ENCODE results near the gene SFRP2. TPM values are rescaled to one million over a fixed set of nuclear protein-coding genes. Genes with fewer than 3 reads are reported as not detected.

Gene SFRP2
- total and polyA plus RNA-seq, 8 donors = 1.2 to 40.0 (median 9.2) TPM; not detected in 2

DNA sequence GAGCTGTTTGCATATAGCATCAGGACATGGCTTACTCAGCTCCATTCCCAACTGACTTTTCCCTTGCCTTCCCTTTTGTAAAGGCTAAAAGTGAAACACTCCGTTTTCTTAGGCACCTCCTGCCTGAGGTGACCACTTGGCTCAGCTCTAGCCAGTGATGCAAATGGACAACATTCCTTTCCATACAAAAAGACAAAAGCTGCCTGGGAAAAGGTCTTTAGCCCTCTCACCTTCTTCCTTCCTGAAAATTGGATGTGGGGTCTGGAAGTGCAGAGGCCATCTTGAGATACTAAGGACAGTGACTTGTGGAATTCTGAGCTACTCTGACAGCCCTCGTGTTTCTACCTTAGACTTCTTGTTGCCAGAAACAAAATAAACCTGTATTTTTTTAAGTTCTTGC lies 27.7 kb upstream of the SFRP2 start:
- Histone ChIP-seq H3K36me3 (no peaks in the 10 kb centered on the region), H3K27ac (no peak overlapping the region), H3K9me3 (peaks cover 0 to 6% (median 2%) of the 10 kb centered on the region in 4 donors), H3K27me3 (no peaks in the 10 kb centered on the region), H3K4me1 (no peaks in the 10 kb centered on the region), H3K4me3 (no peak overlapping the region)
- 33 to 51% (median 37%) methylated on average over 2 of the region's 2 CpGs for WGBS, 5 donors
- intact Hi-C loops (cut with DNase I; ENCODE audit: low total_unique reads) = no loop called here
- DNase-seq = no peak
- TF ChIP-seq POLR2A (IDR thresholded peaks at IDR 0.05) (no peak), POLR2AphosphoS5 (IDR thresholded peaks at IDR 0.05) (no peak), EP300 (IDR thresholded peaks at IDR 0.05) (no peak)
- TF ChIP-seq, protein P1, sequence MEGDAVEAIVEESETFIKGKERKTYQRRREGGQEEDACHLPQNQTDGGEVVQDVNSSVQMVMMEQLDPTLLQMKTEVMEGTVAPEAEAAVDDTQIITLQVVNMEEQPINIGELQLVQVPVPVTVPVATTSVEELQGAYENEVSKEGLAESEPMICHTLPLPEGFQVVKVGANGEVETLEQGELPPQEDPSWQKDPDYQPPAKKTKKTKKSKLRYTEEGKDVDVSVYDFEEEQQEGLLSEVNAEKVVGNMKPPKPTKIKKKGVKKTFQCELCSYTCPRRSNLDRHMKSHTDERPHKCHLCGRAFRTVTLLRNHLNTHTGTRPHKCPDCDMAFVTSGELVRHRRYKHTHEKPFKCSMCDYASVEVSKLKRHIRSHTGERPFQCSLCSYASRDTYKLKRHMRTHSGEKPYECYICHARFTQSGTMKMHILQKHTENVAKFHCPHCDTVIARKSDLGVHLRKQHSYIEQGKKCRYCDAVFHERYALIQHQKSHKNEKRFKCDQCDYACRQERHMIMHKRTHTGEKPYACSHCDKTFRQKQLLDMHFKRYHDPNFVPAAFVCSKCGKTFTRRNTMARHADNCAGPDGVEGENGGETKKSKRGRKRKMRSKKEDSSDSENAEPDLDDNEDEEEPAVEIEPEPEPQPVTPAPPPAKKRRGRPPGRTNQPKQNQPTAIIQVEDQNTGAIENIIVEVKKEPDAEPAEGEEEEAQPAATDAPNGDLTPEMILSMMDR (IDR thresholded peaks at IDR 0.05) = no peak

DNA sequence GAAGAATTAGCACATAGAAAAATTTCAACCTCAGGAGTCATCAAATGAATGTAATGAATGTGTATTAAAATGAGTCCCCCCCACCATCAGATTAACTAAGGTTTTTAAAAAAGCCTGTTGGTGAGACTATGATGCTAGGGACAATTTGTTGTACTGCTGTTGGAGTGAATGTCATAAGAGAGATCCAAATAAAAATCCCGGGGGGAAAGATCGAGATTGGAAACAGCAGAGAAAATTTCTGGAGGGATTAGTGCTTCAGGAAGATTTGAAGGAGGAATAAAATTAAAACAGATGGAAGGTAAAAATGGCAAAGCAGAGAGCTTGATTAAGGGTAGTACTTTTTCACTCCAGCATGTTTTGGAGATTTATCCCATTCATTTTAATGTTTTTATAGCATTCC lies 25.9 kb upstream of the SFRP2 start:
- no peaks in the 10 kb centered on the region for H3K4me1 ChIP-seq
- DNase-seq = no peak
- H3K36me3 ChIP-seq = no peaks in the 10 kb centered on the region
- H3K4me3 ChIP-seq = no peak overlapping the region
- intact Hi-C loops (cut with DNase I; ENCODE audit: low total_unique reads) = no loop called here
- H3K27ac ChIP-seq = no peak overlapping the region
- no peak for TF ChIP-seq EP300 (IDR thresholded peaks at IDR 0.05)
- H3K27me3 ChIP-seq = no peaks in the 10 kb centered on the region
- 78 to 91% (median 84%) methylated on average over 2 of the region's 2 CpGs for WGBS, 5 donors
- peaks cover 0 to 4% (median 1%) of the 10 kb centered on the region in 4 donors for H3K9me3 ChIP-seq

DNA sequence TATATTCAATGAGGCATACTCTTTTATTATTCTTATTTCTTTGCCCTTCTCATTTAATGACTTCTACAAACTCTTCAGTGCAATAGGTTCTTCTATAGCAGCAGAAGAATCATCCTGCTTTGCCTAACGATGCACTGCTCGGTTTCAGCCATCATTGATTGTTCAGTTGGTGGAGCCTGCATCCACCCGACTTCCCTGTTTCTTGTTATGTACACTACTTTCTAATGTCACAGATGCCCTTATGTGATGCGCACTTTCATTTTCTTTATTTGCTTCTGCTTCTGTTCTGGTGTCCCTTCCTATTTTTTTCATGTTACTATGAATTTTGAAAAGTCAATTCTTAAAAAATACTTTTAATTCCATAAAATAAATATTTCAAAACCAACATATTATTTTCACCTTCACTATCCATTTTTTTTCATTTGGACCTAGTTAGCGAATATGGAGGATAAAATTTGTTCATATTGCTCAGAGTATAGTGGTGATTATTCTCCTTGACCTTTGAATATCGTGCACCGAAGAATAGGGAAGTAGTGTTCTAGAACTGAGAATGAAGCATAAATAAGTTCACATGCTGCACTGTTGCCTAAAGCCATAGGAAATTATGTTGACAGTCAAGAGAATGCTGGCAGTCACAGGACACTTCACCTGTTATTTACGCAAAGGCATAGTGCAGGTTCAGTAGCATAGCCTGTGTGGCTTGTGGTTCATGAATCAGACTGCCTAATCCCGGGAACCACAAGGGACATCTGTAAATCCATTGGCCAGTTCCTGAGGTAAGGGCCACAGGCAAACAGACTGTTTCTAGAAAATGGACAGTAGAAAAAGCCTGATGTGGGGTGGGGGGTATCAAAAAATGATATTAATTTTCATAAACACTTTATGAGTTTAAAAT lies 21.3 kb upstream of the SFRP2 start:
- Histone ChIP-seq H3K36me3 (no peaks in the 10 kb centered on the region), H3K4me3 (no peak overlapping the region), H3K4me1 (no peaks in the 10 kb centered on the region), H3K27ac (no peak overlapping the region), H3K27me3 (no peaks in the 10 kb centered on the region), H3K9me3 (no peaks in the 10 kb centered on the region)
- intact Hi-C loops (cut with DNase I; ENCODE audit: low total_unique reads) = no loop called here
- no peak for DNase-seq
- TF ChIP-seq POLR2AphosphoS5 (IDR thresholded peaks at IDR 0.05) (no peak), EP300 (IDR thresholded peaks at IDR 0.05) (no peak), POLR2A (IDR thresholded peaks at IDR 0.05) (no peak)
- TF ChIP-seq, protein P1 (IDR thresholded peaks at IDR 0.05) = no peak
- WGBS, 5 donors = 83 to 89% (median 86%) methylated on average over 9 of the region's 9 CpGs

DNA sequence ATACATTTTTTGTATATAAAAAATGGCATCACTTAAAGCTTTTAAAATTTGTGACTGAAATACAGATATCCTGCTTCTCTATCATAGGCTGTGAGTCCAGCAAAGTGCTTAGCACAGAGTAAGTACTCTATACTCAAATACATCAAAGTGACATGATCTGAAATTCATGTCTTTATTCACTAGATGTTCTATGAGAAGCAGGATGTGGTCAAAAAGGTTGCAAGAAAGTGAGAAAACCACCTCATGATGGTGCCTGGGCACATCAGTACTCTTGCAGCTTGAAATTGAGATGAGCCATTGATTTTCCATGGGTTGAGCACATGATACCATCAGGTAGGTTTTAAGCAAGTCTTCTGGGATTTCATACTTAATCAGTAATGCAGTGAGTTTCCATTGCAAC lies 20.4 kb upstream of the SFRP2 start:
- DNase-seq = peak in 1 of 2 donors; percentile 26
- intact Hi-C loops (cut with DNase I; ENCODE audit: low total_unique reads) = no loop called here
- H3K36me3 ChIP-seq = no peaks in the 10 kb centered on the region
- no peaks in the 10 kb centered on the region for H3K4me1 ChIP-seq
- no peak overlapping the region for H3K27ac ChIP-seq
- H3K27me3 ChIP-seq = no peaks in the 10 kb centered on the region
- TF ChIP-seq EP300 (IDR thresholded peaks at IDR 0.05) (no peak), POLR2A (IDR thresholded peaks at IDR 0.05) (no peak), POLR2AphosphoS5 (IDR thresholded peaks at IDR 0.05) (no peak)
- TF ChIP-seq, protein P1 (IDR thresholded peaks at IDR 0.05) = no peak
- no peaks in the 10 kb centered on the region for H3K9me3 ChIP-seq
- H3K4me3 ChIP-seq = no peak overlapping the region

DNA sequence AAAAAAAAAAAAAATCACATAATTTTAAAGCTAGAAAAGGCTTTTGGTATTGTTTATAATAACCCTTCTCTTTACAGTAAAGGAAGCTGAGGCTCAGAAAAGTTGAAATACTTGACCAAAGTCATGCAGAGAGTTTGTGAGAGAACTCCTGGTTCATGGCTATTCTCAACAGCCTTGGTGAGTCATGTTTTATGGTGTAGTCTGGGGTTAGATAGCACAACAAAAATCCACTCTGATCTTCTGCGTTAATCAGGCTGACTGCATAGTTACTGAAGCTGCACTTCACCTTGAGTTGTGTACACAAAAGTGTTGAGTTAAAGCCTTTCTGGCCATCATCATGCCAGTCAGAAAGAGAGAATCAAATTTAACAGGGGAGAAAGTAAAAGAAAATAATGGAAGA lies 19.3 kb upstream of the SFRP2 start:
- TF ChIP-seq POLR2AphosphoS5 (IDR thresholded peaks at IDR 0.05) (no peak), EP300 (IDR thresholded peaks at IDR 0.05) (no peak), POLR2A (IDR thresholded peaks at IDR 0.05) (no peak)
- TF ChIP-seq, protein P1 (IDR thresholded peaks at IDR 0.05) = no peak
- H3K9me3 ChIP-seq = no peaks in the 10 kb centered on the region
- no peaks in the 10 kb centered on the region for H3K4me1 ChIP-seq
- 37 to 47% (median 39%) methylated on average over 1 of the region's 1 CpG for WGBS, 5 donors
- H3K27me3 ChIP-seq = no peaks in the 10 kb centered on the region
- intact Hi-C loops (cut with DNase I; ENCODE audit: low total_unique reads) = no loop called here
- no peak overlapping the region for H3K4me3 ChIP-seq
- DNase-seq = no peak
- H3K36me3 ChIP-seq = no peaks in the 10 kb centered on the region
- H3K27ac ChIP-seq = no peak overlapping the region

Data from stomach (tissue), 9 donors.